SK-N-MC (cell line): ENCODE results near the gene OR52K1.
"Not testable (repeated sequence)": the region's sequence is repeated elsewhere in the genome, so short reads cannot be mapped to it uniquely, and the experiment has no call there.

Experiments
- DNase-seq: peaks from one replicate; pipeline ENCODE4 v3.0.0-alpha.2; 2011; ENCODE audit warnings: low read depth, low spot score
- H3K27ac ChIP-seq: fragments of 200-600 bp; sonication (generic); 2 replicates; pipeline ENCODE4 v1.5.1; 2016; ENCODE audit warnings: mixed run types
- H3K36me3 ChIP-seq: fragments of 200-600 bp; sonication (generic); 2 replicates; pipeline ENCODE4 v1.6.1; 2017; ENCODE audit warnings: antibody characterized with exemption, low read length, mixed read lengths; ENCODE audit not compliant: insufficient read depth
- H3K4me3 ChIP-seq: fragments of 200-600 bp; sonication (generic); 2 replicates; pipeline ENCODE4 v1.5.1; 2016
- H3K9ac ChIP-seq: fragments of 200-600 bp; sonication (generic); 2 replicates; pipeline ENCODE4 v1.8.0; 2017; ENCODE audit warnings: mixed run types, mixed read lengths; ENCODE audit not compliant: insufficient read length
- H3K9me3 ChIP-seq: fragments of 200-600 bp; sonication (generic); 2 replicates; pipeline ENCODE4 v1.6.1; 2017; ENCODE audit warnings: low read depth, mild to moderate bottlenecking, antibody characterized with exemption, low read length, moderate library complexity, mixed read lengths
- EZH2 ChIP-seq: fragments of 200-600 bp; sonication (generic); IDR thresholded peaks from one replicate; pipeline ENCODE4 v1.6.1; 2017; ENCODE audit warnings: antibody characterized with exemption
- FOXP2 ChIP-seq: optimal IDR thresholded peaks from 2 replicates; pipeline ENCODE3; 2011; ENCODE audit warnings: mild to moderate bottlenecking, moderate library complexity; ENCODE audit not compliant: insufficient read depth; ENCODE audit errors: extremely low read length, control extremely low read depth
- POLR2AphosphoS5 ChIP-seq: IDR thresholded peaks from 2 replicates; pipeline ENCODE4 v1.6.1; 2012; ENCODE audit warnings: mild to moderate bottlenecking, low read depth, low read length, borderline replicate concordance

Gene OR52K1

GRCh38 chr11:4480577-4481239 lies 1.7 kb upstream of the OR52K1 start:
- Histone ChIP-seq H3K36me3 (no peaks in the 10 kb centered on the region), H3K4me3 (no peak overlapping the region), H3K9ac (no peak overlapping the region), H3K9me3 (no peaks in the 10 kb centered on the region), H3K27ac (no peak overlapping the region)
- no peak for TF ChIP-seq POLR2AphosphoS5
- TF ChIP-seq FOXP2: no peak
- no peak for TF ChIP-seq EZH2
- no peak for DNase-seq

GRCh38 chr11:4481240-4481582 lies 1.2 kb upstream of the OR52K1 start:
- no peak overlapping the region for H3K9ac ChIP-seq
- H3K4me3 ChIP-seq: no peak overlapping the region
- DNase-seq: no peak
- TF ChIP-seq POLR2AphosphoS5 (no peak), EZH2 (no peak)
- H3K9me3 ChIP-seq: no peaks in the 10 kb centered on the region
- no peak overlapping the region for H3K27ac ChIP-seq
- no peaks in the 10 kb centered on the region for H3K36me3 ChIP-seq

- no peak for TF ChIP-seq FOXP2
- TF ChIP-seq EZH2: no peak
- TF ChIP-seq POLR2AphosphoS5: no peak
- H3K36me3 ChIP-seq: no peaks in the 10 kb centered on the region
- H3K27ac ChIP-seq: no peak overlapping the region
- no peaks in the 10 kb centered on the region for H3K9me3 ChIP-seq
- no peak for DNase-seq
- no peak overlapping the region for H3K4me3 ChIP-seq
- no peak overlapping the region for H3K9ac ChIP-seq
These were observed 1.9 kb downstream of the OR52K1 start for GRCh38 chr11:4484310-4484709.

DNA sequence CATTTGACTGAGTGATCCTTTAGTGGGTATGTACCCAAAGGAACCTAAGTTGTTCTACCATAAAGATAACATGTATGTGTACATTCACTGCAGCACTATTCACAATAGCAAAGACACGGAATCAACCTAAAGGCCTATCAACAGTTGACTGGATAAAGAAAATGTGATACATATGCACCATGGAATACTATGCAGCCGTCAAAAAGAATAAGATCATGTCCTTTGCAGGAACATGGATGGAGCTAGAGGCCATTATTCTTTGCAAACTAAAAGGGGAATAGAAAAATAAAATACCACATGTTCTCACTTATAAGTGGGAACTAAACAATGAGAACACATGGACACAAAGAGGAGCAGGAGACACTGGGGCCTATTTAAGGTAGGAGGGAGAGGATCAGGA lies 9.0 kb downstream of the OR52K1 start:
- not testable (repeated sequence) for H3K36me3 ChIP-seq, DNase-seq, H3K4me3 ChIP-seq, H3K9me3 ChIP-seq, H3K9ac ChIP-seq, H3K27ac ChIP-seq

GRCh38 chr11:4491878-4492606 lies 9.6 kb downstream of the OR52K1 start:
- Histone ChIP-seq H3K9me3 (no peaks in the 10 kb centered on the region), H3K9ac (no peak overlapping the region), H3K27ac (no peak overlapping the region), H3K36me3 (no peaks in the 10 kb centered on the region), H3K4me3 (no peak overlapping the region)
- DNase-seq: no peak
- no peak for TF ChIP-seq POLR2AphosphoS5
- TF ChIP-seq FOXP2: no peak
- no peak for TF ChIP-seq EZH2

DNA sequence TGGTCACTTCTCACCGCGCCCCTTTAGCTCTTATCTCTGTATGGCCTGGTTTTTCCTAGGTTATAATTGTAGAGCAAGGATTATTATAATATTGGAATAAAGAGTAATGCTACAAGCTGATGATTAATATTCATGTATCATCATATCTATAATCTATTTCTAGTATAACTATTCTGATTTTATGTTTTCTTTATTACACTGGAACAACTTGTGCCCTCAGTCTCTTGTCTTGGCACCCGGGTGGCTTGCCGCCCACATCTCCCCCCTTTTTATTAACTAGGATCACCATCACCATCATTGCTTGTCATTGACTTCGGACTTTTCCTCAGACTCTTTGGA lies 11.0 kb downstream of the OR52K1 start:
- Histone ChIP-seq H3K4me3 (no peak overlapping the region), H3K36me3 (no peaks in the 10 kb centered on the region), H3K27ac (no peak overlapping the region), H3K9me3 (no peaks in the 10 kb centered on the region), H3K9ac (no peak overlapping the region)
- no peak for TF ChIP-seq EZH2
- no peak for TF ChIP-seq POLR2AphosphoS5
- TF ChIP-seq FOXP2: no peak
- DNase-seq: no peak

GRCh38 chr11:4495487-4495886 lies 13.0 kb downstream of the OR52K1 start:
- H3K9ac ChIP-seq: no peak overlapping the region
- no peak overlapping the region for H3K27ac ChIP-seq
- TF ChIP-seq FOXP2: no peak
- DNase-seq: no peak
- H3K36me3 ChIP-seq: no peaks in the 10 kb centered on the region
- no peaks in the 10 kb centered on the region for H3K9me3 ChIP-seq
- H3K4me3 ChIP-seq: no peak overlapping the region

DNA sequence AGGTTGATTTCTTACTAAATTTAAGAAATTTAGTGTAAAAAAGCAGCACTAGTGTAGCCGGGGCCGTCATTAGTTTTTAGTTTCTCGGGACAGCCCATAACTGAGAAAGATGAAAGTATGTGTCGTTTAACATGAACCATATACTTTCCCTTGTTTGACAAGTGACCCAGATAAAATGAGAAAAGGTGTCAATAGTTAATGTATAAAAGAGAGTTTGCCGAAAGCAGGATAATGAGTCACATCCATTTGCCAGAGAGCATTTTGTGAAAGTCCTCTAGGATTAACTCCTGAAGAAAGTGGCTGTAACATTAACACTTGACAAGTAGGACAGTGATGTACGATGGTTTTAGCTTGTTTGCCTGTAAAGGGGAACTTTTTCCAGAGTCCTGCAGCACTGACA lies 13.5 kb downstream of the OR52K1 start:
- no peak overlapping the region for H3K4me3 ChIP-seq
- H3K9me3 ChIP-seq: no peaks in the 10 kb centered on the region
- no peak overlapping the region for H3K9ac ChIP-seq
- no peaks in the 10 kb centered on the region for H3K36me3 ChIP-seq
- DNase-seq: no peak
- TF ChIP-seq POLR2AphosphoS5: no peak
- no peak for TF ChIP-seq EZH2
- TF ChIP-seq FOXP2: no peak
- no peak overlapping the region for H3K27ac ChIP-seq

GRCh38 chr11:4496557-4497248 lies 14.3 kb downstream of the OR52K1 start:
- no peak for DNase-seq
- Histone ChIP-seq H3K4me3 (no peak overlapping the region), H3K36me3 (no peaks in the 10 kb centered on the region), H3K9me3 (no peaks in the 10 kb centered on the region), H3K9ac (no peak overlapping the region), H3K27ac (no peak overlapping the region)
- TF ChIP-seq EZH2 (no peak), FOXP2 (no peak), POLR2AphosphoS5 (no peak)
